GM11168 (cell line): Measurements from ENCODE around the gene GLT8D2.

Experiments used
- in situ Hi-C: fragments of 300-500 bp; cut with MboI; formaldehyde crosslinking; loops from one replicate; pipeline ENCODE4 v1.12.0; 2022; ENCODE audit warnings: low sequenced_read_pairs; ENCODE audit not compliant: unreplicated experiment

GLT8D2 gene

DNA sequence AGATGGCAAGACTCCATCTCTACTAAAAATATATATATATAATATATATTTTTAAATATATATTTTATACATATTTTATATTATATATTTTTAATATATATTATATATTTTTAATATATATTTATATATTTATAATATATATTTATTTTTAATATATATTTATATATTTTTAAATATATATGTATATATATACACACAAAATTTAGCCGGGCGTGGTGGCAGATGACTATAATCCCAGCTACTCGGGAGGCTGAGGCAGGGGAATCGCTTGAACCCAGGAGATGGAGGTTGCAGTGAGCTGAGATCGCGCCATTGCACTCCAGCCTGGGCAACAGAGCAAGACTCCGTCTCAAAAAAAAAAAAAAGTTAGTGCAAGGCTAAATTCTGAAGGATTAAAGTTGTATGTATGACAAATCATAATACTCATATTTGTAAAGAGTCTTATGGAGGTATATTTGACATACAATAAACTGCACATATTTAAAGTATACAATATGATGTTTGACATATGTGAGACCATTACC lies 92.1 kb downstream of the GLT8D2 start:
- in situ Hi-C loops = no loop called here

DNA sequence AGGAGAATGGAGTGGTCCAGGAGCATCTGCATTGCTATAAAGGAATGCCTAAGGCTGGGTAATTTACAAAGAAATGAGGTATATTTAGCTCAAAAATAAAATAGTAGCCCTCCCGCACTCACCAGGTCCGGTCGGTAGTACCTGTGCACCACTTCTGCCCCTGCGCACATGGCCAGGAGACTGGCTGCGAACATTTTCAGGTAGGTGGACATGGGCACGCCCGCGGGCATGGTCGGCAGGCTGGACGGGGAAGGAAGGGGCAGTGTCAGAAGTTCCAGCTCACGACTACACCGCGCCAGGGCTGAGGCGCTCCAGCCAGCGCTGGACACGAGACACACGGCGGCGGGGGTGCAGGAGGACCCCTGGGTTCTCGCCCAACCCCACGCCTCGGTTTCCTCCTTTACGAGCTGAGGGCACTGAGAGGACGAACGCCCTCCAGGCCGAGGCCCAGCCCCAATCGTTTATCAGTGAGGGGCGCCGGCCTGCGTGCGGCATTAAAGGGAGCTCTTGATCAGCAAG lies 93.4 kb downstream of the GLT8D2 start:
- in situ Hi-C loops = no loop called here

DNA sequence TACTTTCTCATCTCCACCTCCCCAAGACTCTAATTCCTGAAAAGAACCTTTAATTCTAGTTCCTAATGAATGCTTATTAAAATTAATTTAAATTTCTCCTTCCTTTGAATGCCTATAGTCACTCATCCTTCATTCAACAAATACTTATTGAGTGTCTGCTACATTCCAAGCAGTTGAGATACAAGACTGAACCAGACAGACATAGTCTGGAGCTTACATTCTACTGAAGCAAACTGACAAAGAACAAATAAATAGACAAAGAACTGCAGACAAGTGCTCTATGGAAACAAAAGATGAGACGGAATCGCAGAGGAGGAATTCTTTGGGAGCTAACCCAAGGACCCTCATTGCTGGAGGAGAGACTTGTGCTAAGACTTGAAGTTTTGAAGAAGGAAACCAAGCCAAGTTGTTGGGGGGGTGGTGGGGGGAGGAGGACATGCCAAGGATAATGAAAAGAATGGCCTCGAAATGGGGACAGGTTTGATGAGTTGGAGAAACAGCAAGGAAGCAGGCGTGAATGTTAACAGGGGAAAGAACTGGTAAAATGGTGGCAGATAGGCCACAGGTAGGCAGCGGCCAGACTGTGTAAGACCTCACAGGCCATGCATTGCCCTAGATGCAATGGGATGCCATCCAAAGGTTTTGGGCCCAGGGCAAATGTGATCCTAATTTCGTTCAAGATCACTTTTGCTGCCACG lies 94.0 kb downstream of the GLT8D2 start:
- in situ Hi-C loops = no loop called here

DNA sequence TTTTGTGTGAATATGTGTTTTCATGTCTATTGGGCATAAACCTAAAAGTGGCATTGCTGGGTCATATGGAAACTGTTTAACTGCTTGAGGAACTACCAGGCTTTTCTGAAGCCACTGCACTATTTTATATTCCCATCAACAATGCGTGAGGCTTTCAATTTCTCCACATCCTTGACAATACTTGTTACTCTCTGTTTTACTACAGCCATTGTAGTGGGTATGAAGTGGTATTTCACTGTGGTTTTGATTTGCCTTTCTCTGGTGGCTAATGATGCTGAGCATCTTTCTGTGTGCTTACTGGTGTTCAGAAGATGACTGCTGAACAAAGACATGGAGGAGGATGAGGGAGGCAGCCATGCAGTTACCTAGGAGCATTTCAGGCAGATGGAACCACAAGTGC lies 97.5 kb downstream of the GLT8D2 start:
- in situ Hi-C loops = no loop called here

DNA sequence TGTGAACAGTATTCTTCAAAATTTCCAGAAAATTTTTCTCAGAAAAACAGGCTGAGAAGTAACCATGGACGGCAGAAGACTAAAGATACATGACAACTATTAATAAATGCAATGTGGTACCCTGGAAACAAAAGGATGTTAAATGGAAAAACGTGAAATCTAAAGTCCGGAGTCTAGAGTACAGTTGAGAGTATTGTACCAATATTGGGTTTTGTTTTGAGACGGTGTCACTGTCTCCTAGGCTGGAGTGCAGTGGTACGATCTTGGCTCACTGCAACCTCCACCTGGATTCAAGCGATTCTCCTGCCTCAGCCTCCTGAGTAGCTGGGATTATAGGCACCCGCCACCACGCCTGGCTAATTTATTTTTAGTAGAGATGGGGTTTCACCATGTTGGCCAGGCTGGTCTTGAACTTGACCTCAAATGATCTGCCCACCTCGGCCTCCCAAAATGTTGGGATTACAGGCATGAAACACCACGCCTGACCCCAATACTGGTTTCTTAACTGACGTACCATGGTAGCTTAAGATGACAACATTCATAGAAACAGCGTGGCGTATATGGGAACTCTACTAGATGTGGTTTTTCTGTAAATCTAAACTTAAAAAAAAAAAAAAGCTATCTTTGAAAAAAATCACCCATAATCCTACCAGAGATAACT lies 101.1 kb downstream of the GLT8D2 start:
- in situ Hi-C loops = no loop called here

DNA sequence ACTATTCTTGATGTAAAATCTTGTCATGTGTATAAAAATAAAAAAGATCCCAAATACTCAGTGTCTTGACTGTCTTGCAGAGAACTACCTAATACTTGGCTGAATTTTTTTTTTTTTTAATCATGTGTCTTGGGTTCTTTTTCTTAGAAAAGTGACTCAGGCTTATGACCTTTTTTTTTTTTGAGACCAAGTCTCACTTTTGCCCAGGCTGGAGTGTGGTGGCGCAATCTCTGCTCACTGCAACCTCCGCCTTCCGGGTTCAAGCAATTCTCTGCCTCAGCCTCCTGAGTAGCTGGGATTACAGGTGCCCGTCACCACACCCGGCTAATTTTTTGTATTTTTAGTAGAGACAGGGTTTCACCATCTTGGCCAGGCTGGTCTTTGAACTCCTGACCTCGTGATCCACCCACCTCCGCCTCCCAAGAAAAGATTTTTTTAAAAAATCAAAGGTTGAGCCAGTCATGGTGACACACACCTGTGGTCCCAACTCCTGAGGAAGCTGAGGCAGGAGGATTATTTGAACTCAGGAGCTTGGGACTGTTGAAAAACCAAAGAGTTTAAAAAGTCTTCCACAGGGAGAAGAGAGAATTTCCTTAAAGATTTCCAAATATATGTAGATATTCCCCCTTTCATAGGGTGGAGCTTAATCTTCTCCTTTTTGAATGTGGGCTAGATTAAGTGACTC lies 102.0 kb downstream of the GLT8D2 start:
- in situ Hi-C loops = no loop called here

DNA sequence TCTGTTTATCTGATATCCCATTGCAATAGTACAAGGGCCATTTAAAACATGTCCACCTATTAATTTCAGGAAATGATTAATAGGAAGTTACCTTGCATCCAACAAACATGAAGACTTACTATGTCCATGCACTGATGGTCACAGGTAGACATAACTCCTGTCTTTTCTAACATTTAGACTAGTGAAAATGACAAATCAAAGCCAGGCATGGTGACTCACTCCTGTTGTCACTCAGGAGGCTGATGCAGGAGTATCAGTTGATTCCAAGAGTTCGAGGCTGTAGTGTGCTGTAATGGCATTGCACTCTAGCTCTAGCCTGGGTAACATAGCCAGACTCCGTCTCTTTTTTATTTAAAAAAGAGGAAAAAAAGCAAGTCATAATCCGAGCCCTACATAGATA lies 105.0 kb downstream of the GLT8D2 start:
- in situ Hi-C loops = no loop called here
